ENCODE measurements around the gene INO80. TPM values are rescaled to one million over a fixed set of nuclear protein-coding genes. Genes with fewer than 3 reads are reported as not detected.
"Not testable (repeated sequence)": the region's sequence is repeated elsewhere in the genome, so short reads cannot be mapped to it uniquely, and the experiment has no call there.

Gene INO80
- total RNA-seq, 3 donors from 2014 or later: 27.2 to 47.7 (median 42.3) TPM

DNA sequence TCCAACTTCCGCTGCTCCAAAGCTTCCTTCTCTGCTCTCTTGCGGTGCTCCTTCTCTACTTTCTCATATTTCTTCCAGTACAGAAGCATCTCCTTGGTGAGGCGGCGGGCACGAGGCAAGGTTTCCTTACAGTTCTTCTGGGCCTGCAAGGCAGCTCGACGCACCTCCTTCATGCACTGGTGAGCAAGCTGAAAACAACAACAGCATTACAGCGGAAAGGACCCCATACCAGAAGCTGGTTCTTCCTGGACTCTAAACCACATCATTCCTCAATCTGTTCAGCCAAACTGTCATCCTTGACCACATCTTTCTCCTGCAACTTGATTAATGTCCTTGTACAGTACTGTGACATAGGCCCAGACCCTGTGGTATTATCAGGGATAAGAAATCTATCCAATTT, 36.4 kb downstream of the INO80 start:
- TF ChIP-seq, protein P1, sequence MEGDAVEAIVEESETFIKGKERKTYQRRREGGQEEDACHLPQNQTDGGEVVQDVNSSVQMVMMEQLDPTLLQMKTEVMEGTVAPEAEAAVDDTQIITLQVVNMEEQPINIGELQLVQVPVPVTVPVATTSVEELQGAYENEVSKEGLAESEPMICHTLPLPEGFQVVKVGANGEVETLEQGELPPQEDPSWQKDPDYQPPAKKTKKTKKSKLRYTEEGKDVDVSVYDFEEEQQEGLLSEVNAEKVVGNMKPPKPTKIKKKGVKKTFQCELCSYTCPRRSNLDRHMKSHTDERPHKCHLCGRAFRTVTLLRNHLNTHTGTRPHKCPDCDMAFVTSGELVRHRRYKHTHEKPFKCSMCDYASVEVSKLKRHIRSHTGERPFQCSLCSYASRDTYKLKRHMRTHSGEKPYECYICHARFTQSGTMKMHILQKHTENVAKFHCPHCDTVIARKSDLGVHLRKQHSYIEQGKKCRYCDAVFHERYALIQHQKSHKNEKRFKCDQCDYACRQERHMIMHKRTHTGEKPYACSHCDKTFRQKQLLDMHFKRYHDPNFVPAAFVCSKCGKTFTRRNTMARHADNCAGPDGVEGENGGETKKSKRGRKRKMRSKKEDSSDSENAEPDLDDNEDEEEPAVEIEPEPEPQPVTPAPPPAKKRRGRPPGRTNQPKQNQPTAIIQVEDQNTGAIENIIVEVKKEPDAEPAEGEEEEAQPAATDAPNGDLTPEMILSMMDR (IDR thresholded peaks at IDR 0.05): no peak
- TF ChIP-seq POLR2AphosphoS5 (IDR thresholded peaks at IDR 0.05): no peak
- TF ChIP-seq POLR2A (IDR thresholded peaks at IDR 0.05): no peak
- Histone ChIP-seq H3K9me3 (no peaks in the 10 kb centered on the region), H3K4me3 (no peak overlapping the region), H3K36me3 (peaks cover 4% of the 10 kb centered on the region), H3K27ac (no peak overlapping the region), H3K4me1 (no peaks in the 10 kb centered on the region), H3K27me3 (no peaks in the 10 kb centered on the region)
- intact Hi-C loops (cut with DNase I; ENCODE audit: low total_unique reads): no loop called here
- DNase-seq (ENCODE audit: low spot score in 2 of 2): no peak

DNA sequence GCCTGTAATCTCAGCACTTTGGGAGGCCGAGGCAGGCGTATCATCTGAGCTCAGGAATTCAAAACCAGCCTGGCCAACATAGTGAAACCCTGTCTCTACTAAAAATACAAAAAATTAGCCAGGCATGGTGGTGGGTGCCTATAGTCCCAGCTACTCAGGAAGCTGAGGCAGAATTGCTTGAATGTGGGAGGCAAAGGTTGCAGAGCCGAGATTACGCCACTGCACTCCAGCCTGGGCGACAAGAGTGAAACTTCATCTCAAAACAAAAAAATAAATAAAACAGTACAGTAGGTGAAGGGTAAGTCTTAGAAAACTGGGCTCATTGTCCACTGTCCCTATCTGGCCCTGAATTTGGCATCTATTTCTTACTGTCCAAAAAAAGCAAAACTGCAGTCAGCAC, 37.2 kb downstream of the INO80 start:
- H3K36me3 ChIP-seq; H3K4me3 ChIP-seq; H3K27me3 ChIP-seq; H3K4me1 ChIP-seq; intact Hi-C loops (cut with DNase I; ENCODE audit: low total_unique reads); DNase-seq (ENCODE audit: low spot score in 2 of 2); H3K9me3 ChIP-seq; H3K27ac ChIP-seq: not testable (repeated sequence)

DNA sequence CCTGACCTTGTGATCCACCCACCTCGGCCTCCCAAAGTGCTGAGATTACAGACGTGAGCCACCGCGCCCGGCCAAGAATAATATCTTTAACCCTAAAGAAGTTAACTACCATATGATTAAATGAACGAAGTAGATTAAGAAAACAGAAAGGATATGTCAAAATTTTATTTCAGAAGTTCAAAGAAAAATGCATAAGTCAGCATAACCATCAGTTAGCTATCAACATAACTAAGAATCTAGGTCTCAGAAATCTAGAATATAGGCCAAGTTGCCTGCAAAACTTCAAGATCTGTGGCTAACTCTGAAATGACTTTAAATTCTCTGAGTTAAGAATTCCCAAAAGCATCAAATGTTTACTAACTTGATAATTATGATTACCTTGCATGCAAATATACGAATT, 38.0 kb downstream of the INO80 start:
- Histone ChIP-seq H3K27me3 (no peaks in the 10 kb centered on the region), H3K36me3 (peaks cover 4% of the 10 kb centered on the region), H3K27ac (no peak overlapping the region), H3K4me1 (no peaks in the 10 kb centered on the region), H3K9me3 (no peaks in the 10 kb centered on the region), H3K4me3 (no peak overlapping the region)
- intact Hi-C loops (cut with DNase I; ENCODE audit: low total_unique reads): no loop called here
- DNase-seq (ENCODE audit: low spot score in 2 of 2): no peak
- TF ChIP-seq, protein P1 (IDR thresholded peaks at IDR 0.05): no peak
- TF ChIP-seq POLR2AphosphoS5 (IDR thresholded peaks at IDR 0.05): no peak
- TF ChIP-seq POLR2A (IDR thresholded peaks at IDR 0.05): no peak

DNA sequence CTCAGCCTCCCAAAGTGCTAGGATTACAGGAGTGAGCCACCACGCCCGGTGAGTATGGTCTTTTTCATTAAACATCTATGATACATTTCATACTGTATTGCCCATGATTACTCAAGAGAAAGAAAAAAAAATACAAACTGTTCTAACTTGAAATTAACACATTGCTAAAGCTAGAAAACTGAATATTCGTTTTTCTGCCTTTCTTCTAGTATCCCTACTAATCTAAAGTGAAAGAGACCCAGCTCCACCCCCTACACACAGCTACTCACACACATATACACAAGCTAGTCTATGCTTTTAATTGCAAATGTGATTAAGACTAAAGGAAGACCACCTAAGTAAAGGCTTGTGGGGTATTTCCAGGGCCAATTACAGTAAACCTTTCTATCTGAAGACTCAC, 43.1 kb downstream of the INO80 start:
- H3K36me3 ChIP-seq: no peaks in the 10 kb centered on the region
- TF ChIP-seq, protein P1 (IDR thresholded peaks at IDR 0.05): no peak
- TF ChIP-seq POLR2AphosphoS5 (IDR thresholded peaks at IDR 0.05) (no peak), POLR2A (IDR thresholded peaks at IDR 0.05) (no peak)

DNA sequence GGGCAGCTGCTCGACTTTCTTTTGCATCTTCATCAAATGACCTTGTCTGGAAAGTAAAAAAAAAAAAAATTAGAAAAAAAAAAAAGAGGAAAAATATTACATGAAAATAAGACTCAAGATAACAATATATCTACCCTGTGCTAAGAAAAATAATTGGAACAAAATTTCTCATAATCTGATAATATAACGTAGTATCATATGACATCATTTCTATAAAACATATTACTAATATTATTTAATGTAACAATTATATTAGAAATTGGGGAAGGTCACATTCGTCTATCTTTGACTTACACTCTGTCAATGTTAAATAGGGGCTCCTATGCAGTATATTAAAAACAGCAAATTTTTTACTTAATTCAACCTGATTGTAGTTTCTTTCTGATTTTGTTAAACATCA, 44.1 kb downstream of the INO80 start:
- DNase-seq (ENCODE audit: low spot score in 2 of 2): no peak
- Histone ChIP-seq H3K36me3 (no peaks in the 10 kb centered on the region), H3K9me3 (no peaks in the 10 kb centered on the region), H3K27me3 (no peaks in the 10 kb centered on the region), H3K4me1 (no peaks in the 10 kb centered on the region), H3K4me3 (no peak overlapping the region), H3K27ac (no peak overlapping the region)
- intact Hi-C loops (cut with DNase I; ENCODE audit: low total_unique reads): no loop called here
- TF ChIP-seq, protein P1 (IDR thresholded peaks at IDR 0.05): no peak
- no peak for TF ChIP-seq POLR2AphosphoS5 (IDR thresholded peaks at IDR 0.05)

More for the DNA sequence above, 43.1 kb downstream of the INO80 start:
- no peaks in the 10 kb centered on the region for H3K27me3 ChIP-seq
- intact Hi-C loops (cut with DNase I; ENCODE audit: low total_unique reads): no loop called here
- DNase-seq (ENCODE audit: low spot score in 2 of 2): no peak
- no peaks in the 10 kb centered on the region for H3K4me1 ChIP-seq
- no peaks in the 10 kb centered on the region for H3K9me3 ChIP-seq
- H3K4me3 ChIP-seq: no peak overlapping the region
- H3K27ac ChIP-seq: no peak overlapping the region

DNA sequence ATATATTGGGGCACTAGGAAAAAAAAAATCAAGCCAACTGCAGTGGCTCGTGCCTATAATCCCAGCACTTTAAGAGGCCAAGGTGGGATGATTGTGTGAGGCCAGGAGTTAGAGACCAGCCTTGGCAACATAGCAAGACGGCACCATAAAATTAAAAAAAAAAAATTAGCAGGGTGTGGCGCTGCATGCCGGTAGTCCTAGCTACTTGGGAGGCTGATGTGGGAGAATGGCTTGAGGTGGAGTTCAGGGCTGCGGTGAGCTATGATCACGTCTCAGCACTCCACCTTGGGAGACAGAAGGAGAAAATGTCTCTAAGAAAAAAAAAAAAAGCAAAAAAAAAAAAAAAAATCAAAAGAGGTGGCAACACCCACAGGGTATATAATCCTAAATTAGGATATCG, 49.6 kb downstream of the INO80 start:
- Histone ChIP-seq H3K4me1 (no peaks in the 10 kb centered on the region), H3K27ac (no peak overlapping the region), H3K36me3 (peaks cover 7% of the 10 kb centered on the region), H3K4me3 (no peak overlapping the region), H3K27me3 (no peaks in the 10 kb centered on the region), H3K9me3 (peaks cover 7 to 13% of the 10 kb centered on the region in 2 donors)
- DNase-seq (ENCODE audit: low spot score in 2 of 2): no peak
- TF ChIP-seq POLR2A (IDR thresholded peaks at IDR 0.05) (no peak), POLR2AphosphoS5 (IDR thresholded peaks at IDR 0.05) (no peak)
- intact Hi-C loops (cut with DNase I; ENCODE audit: low total_unique reads): no loop called here

All from breast epithelium (tissue), 4 donors.